Activated T-helper 2 cell treated with anti-CD3 and anti-CD28 coated beads, Interferon-gamma antibody, Interleukin-2, Interleukin-4, amounts not matched to agents 10 μg/mL and 5 μg/mL and 100 μg/mL, durations not matched to agents 14 hours and 24 hours and 36 hours (primary cell): ENCODE results near the gene HOXA5. TPM values are rescaled to one million over a fixed set of nuclear protein-coding genes. Genes with fewer than 3 reads are reported as not detected.

Experiments
- total RNA-seq: library from RNA; stranded (reverse); gene quantifications from 2 replicates; pipeline ENCODE4 v1.2.3, GENCODE V29; 2022

The HOXA5 gene
- total RNA-seq, 1 donor from 2014 or later = not detected

Other genes with a start within 250 kb of the HOXA5 start
- 0.11 and 0.16 TPM in 2 replicates for gene HOXA1, start 47.7 kb downstream of the HOXA5 start, total RNA-seq
- not detected in 2 replicates for gene HOXA2, start 41.0 kb downstream of the HOXA5 start, total RNA-seq
- not detected in 2 replicates for gene HOXA4, start 12.9 kb downstream of the HOXA5 start, total RNA-seq
- gene HOXA6, start 4.1 kb upstream of the HOXA5 start, total RNA-seq = not detected in 2 replicates
- gene HOXA3, start 8.9 kb upstream of the HOXA5 start, total RNA-seq = not detected in 2 replicates
- not detected in 2 replicates for gene HOXA7, start 13.0 kb upstream of the HOXA5 start, total RNA-seq
- not detected in 2 replicates for gene HOXA9, start 21.9 kb upstream of the HOXA5 start, total RNA-seq
- not detected in 2 replicates for gene HOXA10, start 30.6 kb upstream of the HOXA5 start, total RNA-seq
- not detected in 2 replicates for gene HOXA11, start 41.6 kb upstream of the HOXA5 start, total RNA-seq
- gene HOXA13, start 56.4 kb upstream of the HOXA5 start, total RNA-seq = not detected in 2 replicates
- not detected in 2 replicates for gene EVX1, start 99.1 kb upstream of the HOXA5 start, total RNA-seq